HG03432 (cell line): ENCODE results near the gene SH3BP4.

Experiments used
- ATAC-seq: cut with Tn5 transposase; IDR thresholded peaks from one replicate; pipeline ENCODE4 v1.9.1; 2021; ENCODE audit warnings: mild to moderate bottlenecking, moderate library complexity; ENCODE audit not compliant: unreplicated experiment

The SH3BP4 gene

DNA sequence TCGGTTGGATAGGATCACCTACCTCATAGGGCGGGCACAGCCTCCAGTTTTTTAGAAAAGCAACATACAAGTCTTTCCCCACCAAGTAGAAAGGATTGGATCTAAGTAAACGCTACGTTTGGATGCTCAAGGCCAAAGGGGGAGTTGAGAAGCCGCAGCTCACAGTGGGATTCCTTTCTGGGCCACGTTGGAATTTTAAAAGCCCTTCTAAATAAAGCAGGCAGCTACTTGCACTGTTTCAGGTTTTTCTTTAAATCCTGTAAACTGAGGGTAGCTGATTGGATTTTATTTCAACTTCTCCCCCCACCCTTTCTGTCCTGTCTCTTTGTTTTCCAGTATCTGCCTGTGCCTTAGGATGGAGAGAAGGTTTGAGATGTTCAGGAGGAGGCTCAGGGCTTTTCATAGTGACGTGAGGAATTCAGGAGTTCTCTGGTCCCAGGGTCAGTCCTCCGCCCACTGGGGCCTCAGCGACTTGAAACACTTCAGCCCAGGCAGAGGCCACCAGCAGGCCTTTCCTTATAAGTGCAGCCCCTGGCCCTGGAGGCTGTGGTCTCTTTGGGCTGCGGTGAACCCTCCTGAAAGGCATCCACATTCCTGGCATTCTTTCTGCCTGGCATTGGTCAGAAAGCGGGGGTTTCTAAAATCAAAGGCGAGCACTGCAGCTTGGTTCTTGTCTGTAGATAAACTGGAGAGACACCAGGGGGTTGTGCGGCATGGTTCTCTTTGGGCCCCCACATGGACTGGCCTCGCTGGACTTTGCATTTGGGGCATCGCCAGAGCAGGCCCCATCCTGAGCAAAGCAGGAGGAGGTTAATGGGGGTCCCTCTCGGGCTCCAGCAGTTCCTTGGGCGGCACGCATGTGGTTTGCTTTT lies 44.5 kb downstream of the SH3BP4 start:
- ATAC-seq: no peak

GRCh38 chr2:234996941-234997270 lies 45.1 kb downstream of the SH3BP4 start:
- no peak for ATAC-seq

DNA sequence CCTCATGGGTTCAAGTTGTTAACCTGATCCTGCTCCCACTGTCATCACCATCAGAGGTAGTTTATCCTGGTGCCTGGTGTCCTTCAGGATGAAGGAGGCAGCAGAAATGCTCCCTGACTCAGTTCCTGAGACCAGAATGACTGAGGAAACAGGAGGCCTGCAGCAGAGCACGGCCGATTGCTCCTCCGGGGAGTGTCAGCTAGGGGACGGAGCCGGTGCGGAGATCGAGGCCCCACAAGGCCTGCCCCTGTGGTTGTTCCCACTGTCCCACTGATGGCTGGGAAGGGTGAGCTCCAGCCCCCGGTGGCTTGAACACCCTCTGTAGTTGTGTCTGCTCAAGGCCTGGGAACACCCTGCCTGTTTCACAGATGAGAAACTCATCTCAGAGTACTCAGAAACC lies 45.6 kb downstream of the SH3BP4 start:
- no peak for ATAC-seq

DNA sequence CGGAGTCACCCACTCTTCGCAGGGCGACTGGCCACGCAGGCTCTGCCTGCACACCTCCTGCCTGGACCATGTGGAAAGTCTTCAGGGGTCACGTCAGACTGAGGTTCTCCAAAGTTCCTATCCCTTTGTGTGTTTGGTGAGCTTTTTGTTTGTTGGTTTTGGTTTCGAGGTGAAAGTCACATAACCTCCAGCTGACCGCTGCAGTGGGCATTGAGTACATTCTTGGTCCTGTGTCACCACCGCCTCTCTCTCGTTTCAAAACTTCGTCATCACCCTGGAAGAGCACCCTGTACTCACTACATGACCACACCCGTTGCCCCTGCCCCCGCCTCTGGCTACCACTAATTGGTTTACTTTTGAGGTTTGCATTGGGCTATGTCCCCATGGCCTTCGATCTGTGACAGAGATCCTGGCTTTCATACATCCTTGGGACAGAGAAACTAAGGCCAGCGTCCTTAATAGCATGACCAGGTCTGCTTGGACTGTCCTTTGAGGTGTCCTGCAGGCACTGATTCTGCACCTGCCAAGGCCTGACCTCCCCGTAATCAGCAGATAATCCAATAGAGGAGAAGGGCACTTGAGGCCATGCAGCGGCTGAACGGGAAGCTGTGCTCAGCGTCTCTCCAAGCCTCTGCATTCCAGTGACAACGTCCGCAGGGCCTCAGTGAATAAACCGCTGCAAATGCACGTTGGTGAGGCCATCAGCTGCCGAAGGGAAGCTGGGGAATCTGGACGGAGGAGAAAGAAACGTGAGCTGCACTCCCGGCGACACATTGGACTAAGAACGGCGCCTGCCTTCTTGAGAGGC lies 46.8 kb downstream of the SH3BP4 start:
- ATAC-seq: no peak

- ATAC-seq: no peak
Measured at GRCh38 chr2:234999740-235000425, 48.1 kb downstream of the SH3BP4 start.

- ATAC-seq: no peak
Measured at GRCh38 chr2:235000426-235001236, 48.8 kb downstream of the SH3BP4 start.

DNA sequence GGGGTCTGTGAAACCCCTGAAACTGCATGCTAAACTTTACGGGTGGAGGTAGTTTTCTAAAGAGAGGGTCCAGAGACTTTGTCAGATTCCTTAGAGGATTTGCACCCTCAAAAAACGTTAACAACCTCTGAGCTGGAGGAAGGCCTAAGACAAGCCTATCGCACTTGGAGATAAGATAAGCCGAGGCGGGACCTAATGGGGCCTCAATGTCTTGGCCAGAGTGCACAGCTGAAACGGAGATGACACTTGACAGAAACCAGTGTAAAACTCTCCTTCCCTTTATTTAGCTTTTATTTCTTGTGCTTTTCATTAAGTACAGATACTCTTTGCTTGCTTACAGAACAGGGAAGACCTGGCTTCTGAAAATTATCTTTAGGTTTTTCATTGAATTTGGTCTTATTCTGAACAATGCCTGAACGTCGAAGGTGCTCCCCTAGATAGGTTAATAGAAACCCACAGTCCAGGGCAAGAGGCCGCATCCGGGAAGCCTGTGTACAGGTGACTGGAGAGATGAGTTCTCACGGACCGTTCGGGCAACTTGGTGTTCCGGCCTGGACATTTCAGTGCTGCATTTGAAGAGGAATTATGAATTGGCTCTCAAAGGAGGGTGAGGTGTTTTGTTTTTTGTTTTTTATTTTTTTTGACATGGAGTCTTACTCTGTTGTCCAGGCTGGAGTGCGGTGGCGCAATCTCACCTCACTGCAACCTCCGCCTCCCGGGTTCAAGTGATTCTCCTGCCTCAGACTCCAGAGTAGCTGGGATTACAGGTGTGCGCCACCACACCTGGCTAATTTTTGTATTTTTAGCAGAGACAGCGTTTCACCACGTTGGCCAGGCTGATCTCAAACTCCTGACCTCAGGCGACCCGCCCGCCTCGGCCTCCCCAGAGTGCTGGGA lies 49.7 kb downstream of the SH3BP4 start:
- ATAC-seq: no peak

DNA sequence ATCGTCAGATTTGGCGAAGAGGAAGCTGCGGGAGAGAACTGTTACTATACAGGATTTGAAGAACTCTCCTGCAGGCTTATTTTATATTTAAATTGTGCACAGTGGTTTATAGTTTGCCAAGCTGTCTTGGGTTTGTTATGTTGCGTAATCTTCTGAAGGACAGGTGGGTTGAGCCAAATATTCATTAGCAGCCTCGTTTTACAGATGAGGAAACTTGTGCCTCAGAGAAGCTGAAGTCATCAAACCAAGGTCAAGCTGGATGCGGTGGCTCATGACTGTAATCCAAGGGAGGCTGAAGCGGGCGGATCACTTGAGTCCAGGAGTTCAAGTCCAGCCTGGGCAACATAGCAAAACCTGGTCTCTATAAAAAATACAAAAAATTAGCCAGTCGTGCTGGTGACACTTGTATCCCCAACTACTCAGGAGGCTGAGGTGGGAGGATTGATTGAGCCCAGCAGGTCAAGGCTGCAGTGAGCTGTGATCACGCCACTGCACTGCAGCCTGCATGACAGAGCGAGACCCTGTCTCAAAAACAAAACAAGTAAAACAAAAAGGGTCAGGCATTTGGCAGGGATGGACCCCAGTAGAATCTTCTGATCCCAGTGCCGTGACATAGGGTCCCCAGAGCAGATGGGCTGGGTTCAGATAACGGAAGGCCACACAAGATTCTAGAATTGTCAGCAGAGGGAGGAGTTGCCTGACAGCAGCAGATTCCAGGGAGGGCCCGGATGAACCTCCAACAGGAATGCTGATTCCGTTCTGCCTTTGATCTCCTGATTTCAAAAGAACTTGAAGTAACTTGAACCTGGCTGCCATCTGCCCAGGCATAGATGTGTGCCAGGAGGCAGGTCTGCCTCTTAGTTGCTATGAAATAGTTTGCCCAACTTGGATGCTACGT lies 50.6 kb downstream of the SH3BP4 start:
- ATAC-seq: no peak

DNA sequence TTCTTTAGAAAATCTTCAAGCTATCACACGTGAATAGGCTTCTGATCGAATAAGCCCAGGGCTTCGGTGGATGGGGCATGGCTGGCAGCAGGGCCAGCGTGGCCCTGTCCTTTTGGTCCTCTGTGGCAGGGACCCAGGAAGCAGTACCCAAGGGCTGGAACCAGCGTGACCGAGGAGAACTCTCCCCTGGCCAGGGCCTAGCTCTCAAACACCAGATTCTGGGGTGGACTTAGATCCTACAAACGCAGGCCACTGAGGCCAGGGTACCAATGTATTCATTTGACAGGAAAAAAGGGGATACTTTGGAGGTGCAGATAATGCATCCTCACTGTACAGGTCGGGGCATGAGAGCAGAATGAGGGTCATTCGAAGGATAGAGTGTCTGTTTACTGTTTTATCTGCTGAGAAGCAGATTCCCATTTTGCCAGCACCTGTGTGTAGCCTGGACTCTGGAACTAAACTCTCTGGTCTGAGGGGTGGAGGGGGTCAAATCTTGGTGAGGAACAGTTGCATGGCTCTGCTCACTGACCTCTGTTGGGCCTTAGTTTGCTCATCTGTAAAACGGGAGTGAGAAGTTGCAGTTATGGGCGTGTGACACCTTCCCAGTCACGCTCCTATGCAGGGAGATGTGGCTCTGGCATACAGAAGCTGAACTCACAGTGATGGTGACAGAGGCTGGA lies 51.4 kb downstream of the SH3BP4 start:
- ATAC-seq: no peak

GRCh38 chr2:235004329-235004903 lies 52.6 kb downstream of the SH3BP4 start:
- ATAC-seq: no peak

GRCh38 chr2:235005023-235005422 lies 53.2 kb downstream of the SH3BP4 start:
- ATAC-seq: no peak

- no peak for ATAC-seq
Measured at GRCh38 chr2:235005603-235006259, 53.9 kb downstream of the SH3BP4 start.

GRCh38 chr2:235006461-235006860 lies 54.6 kb downstream of the SH3BP4 start:
- ATAC-seq: no peak

DNA sequence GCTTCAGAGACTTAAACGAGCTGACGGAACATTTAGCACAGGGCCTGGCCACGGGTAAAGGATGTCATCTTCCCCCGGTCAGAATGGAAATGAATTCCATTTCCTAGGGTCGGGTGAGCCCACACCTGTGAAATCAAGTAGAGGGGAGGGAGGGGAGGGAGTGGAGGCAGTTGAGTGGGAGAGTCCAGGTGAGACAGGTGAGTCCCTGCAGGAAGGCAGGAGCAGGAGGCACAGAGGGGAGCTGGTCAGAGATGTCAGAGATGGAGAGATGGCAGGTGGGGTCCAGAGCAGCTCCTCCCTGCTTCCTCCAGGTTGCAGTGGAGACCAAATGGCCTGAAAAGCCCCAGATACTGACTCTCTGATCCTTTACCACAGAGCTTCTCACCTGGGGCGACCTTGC lies 55.2 kb downstream of the SH3BP4 start:
- ATAC-seq: no peak

DNA sequence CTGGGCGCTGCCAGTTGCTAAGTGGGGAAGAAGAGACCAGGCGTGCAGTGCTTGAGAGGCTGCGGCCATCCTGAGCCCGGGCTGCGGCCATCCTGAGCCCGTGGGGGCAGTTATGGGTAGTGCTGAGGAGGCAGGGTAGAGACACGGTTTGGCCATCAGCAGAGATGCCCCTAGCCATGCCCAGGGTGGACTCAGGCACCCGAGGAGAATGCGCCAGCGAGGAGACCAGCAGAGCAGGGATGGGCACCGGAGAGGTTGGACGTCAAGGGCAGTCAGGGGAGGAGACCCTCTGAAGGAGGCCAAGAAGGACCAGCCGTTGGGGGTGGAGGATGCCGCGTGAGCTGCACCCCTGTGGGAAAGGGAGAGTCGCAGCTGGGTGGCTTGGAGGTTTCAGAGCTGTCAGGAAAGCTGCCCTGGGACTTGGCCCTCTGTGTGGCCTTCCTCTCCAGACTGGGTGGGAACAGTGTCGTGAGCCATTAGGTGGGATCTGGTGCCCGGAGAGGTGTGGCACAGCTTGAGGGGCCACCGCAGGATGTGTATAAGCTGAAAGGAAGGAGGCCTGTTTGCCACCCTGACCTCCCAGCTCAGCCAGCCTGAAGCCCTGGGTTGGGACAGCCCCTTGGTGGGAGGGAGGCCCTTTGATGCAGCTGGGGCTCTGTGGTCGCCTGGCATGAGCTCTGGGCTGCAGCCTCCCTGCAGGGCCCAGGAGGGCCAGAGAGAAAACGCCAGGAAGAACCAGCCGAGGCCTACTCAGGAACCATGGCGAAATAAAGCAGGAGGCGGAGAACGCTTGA lies 56.0 kb downstream of the SH3BP4 start:
- no peak for ATAC-seq

DNA sequence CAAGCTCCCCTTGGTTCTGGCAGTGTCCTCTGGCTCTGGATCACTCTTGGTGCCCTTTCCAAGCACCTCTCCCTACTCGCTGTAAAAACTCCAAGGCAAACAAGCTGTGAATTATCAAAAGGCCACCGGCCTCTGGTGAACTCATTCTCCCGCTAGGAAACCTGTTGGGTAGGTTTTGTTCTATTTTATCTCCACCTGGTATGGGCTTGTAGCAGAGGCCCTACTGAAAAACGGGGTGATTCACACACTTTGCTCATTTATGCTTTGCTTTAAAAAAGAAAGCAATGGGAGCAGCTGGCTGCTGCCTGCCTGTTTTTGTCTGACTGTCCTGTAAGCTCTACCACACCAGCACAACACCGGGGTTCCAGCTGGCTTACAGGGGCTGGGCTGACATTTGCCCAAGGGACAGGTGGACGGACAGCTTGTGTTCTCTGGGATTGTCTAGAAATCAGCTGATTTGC lies 56.8 kb downstream of the SH3BP4 start:
- no peak for ATAC-seq
